Measurements from ENCODE around the gene ZRANB3.

- TF ChIP-seq CTCF (IDR thresholded peaks at IDR 0.05) (no peak), POLR2A (IDR thresholded peaks at IDR 0.05) (no peak)
Observed at GRCh38 chr2:135473567-135473966, 57.5 kb downstream of the ZRANB3 start.

Data from ovary (tissue), 3 donors.